BJ (cell line): ENCODE results near the gene SMAP2. TPM values are rescaled to one million over a fixed set of nuclear protein-coding genes. Genes with fewer than 3 reads are reported as not detected.

Experiments
- CTCF ChIA-PET: fragments of 350-600 bp; formaldehyde crosslinking; extraction: SDS; loops from one replicate; lab custom pipeline; 2021; ENCODE audit warnings: antibody characterized with exemption, inconsistent platforms; lab: Yijun Ruan, JAX
- POLR2A ChIA-PET: fragments of 300-600 bp; sonication (Branson Sonifier 250); formaldehyde crosslinking; extraction: SDS; loops from one replicate; lab custom pipeline; 2021; ENCODE audit warnings: antibody characterized with exemption; lab: Charles Lee
- DNase-seq: peaks from one replicate; pipeline ENCODE4 v3.0.0-alpha.2; 2011; ENCODE audit warnings: low read depth
- H3K27me3 ChIP-seq: 2 replicates; pipeline ENCODE4 v1.6.0; 2011; ENCODE audit warnings: low read length; ENCODE audit not compliant: control insufficient read depth, insufficient read depth
- H3K36me3 ChIP-seq: 2 replicates; pipeline ENCODE4 v1.5.1; 2011; ENCODE audit warnings: low read length; ENCODE audit not compliant: control insufficient read depth, insufficient read depth
- H3K4me3 ChIP-seq: 2 replicates; pipeline ENCODE4 v1.5.1; 2011; ENCODE audit warnings: low read depth, mild to moderate bottlenecking, control low read depth, low read length
- polyA plus RNA-seq: library from polyadenylated mRNA; depleted of rRNA; stranded (reverse); fragments of >200 nt; gene quantifications from 2 replicates; pipeline ENCODE4 v1.2.3, GENCODE V29; 2011
- TF ChIP-seq, protein P1 (sequence below): IDR thresholded peaks from 2 replicates; pipeline ENCODE4 v1.5.1; 2011; ENCODE audit warnings: low read depth, mild to moderate bottlenecking, control low read depth, inconsistent platforms, low read length, moderate library complexity; ENCODE audit not compliant: insufficient read depth

Gene SMAP2
- polyA plus RNA-seq, 1 experiment = 10.2 TPM

- H3K27me3 ChIP-seq = no peaks in the 10 kb centered on the region
- no peak overlapping the region for H3K4me3 ChIP-seq
- TF ChIP-seq, protein P1, sequence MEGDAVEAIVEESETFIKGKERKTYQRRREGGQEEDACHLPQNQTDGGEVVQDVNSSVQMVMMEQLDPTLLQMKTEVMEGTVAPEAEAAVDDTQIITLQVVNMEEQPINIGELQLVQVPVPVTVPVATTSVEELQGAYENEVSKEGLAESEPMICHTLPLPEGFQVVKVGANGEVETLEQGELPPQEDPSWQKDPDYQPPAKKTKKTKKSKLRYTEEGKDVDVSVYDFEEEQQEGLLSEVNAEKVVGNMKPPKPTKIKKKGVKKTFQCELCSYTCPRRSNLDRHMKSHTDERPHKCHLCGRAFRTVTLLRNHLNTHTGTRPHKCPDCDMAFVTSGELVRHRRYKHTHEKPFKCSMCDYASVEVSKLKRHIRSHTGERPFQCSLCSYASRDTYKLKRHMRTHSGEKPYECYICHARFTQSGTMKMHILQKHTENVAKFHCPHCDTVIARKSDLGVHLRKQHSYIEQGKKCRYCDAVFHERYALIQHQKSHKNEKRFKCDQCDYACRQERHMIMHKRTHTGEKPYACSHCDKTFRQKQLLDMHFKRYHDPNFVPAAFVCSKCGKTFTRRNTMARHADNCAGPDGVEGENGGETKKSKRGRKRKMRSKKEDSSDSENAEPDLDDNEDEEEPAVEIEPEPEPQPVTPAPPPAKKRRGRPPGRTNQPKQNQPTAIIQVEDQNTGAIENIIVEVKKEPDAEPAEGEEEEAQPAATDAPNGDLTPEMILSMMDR = no peak
- ChIA-PET CTCF (interaction anchor here (0.7 to 1.4 kb wide), 3 partner anchors 66 to 270 kb away, joined by 3 to 4 read pairs (median 3); no protein-coding TSS in a partner anchor), POLR2A (no interaction called here)
- DNase-seq = no peak
- H3K36me3 ChIP-seq = peaks cover 10% of the 10 kb centered on the region
Observed at GRCh38 chr1:40413527-40414252, 40.2 kb downstream of the SMAP2 start.

GRCh38 chr1:40414331-40414730 is 40.8 kb downstream of the SMAP2 start:
- POLR2A ChIA-PET = no interaction called here
- CTCF ChIA-PET = interaction anchor here (0.7 to 1.4 kb wide), 3 partner anchors 67 to 270 kb away, joined by 3 to 4 read pairs (median 3); no protein-coding TSS in a partner anchor
- no peak overlapping the region for H3K4me3 ChIP-seq
- TF ChIP-seq, protein P1 = no peak
- DNase-seq = no peak
- no peaks in the 10 kb centered on the region for H3K27me3 ChIP-seq
- peaks cover 10% of the 10 kb centered on the region for H3K36me3 ChIP-seq

DNA sequence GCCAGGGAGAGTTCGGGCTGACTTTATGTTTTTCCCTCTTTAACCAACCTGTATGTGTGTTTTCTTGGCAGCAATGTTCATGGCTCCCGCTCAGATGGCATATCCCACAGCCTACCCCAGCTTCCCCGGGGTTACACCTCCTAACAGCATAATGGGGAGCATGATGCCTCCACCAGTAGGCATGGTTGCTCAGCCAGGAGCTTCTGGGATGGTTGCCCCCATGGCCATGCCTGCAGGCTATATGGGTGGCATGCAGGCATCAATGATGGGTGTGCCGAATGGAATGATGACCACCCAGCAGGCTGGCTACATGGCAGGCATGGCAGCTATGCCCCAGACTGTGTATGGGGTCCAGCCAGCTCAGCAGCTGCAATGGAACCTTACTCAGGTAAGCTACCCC is 43.2 kb downstream of the SMAP2 start:
- CTCF ChIA-PET = interaction anchor here (1.2 to 1.3 kb wide), 2 partner anchors 78 to 273 kb away, joined by 3 read pairs; no protein-coding TSS in a partner anchor
- H3K4me3 ChIP-seq = no peak overlapping the region
- no peak for DNase-seq
- TF ChIP-seq, protein P1 = no peak
- no peaks in the 10 kb centered on the region for H3K27me3 ChIP-seq
- H3K36me3 ChIP-seq = peaks cover 8% of the 10 kb centered on the region
- POLR2A ChIA-PET = no interaction called here

GRCh38 chr1:40421431-40422384 is 48.2 kb downstream of the SMAP2 start:
- Histone ChIP-seq H3K27me3 (no peaks in the 10 kb centered on the region), H3K4me3 (no peak overlapping the region), H3K36me3 (peaks cover 4% of the 10 kb centered on the region)
- TF ChIP-seq, protein P1 = no peak
- no peak for DNase-seq
- ChIA-PET POLR2A (no interaction called here), CTCF (interaction anchor here (0.8 to 1.5 kb wide), 3 partner anchors 16 to 278 kb away, joined by 3 to 4 read pairs (median 3); no protein-coding TSS in a partner anchor)
